ENCODE data around the gene MEAF6.
"Not testable (repeated sequence)": the region's sequence is repeated elsewhere in the genome, so short reads cannot be mapped to it uniquely, and the experiment has no call there.

Gene MEAF6

GRCh38 chr1:37514350-37515184, at the start of gene MEAF6:
MEAF6 (minus strand) TSS chr1:37514766; CDS start chr1:37514746, 20 bp downstream.
- DNase-seq (ENCODE audit: low spot score), result peak; percentile 84

DNA sequence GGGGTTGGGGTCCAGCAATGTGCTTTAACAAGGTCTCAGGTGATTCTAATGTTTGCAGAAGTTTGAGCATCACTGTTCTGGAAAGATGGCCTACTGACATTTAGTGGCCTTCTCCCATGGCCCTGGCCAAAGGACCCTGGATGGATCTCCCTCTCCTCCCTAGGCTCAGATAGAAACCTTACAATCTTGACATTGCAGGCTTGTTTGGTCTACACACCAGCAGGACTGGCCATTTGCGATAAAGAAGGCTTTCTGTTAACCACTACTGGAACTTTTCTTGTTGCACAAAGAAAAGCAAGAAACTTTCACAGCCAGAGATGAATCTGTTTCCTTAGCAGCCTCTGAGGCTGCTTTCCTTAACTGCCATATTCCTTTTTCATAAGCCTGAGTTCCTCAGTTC, 48.4 kb upstream of the MEAF6 start:
- DNase-seq (ENCODE audit: low spot score), result no peak

- peak; percentile 45 for DNase-seq (ENCODE audit: low spot score)
Measured at GRCh38 chr1:37561133-37562132, 46.9 kb upstream of the MEAF6 start.

- DNase-seq (ENCODE audit: low spot score), result no peak
Measured at GRCh38 chr1:37560401-37561132, 46.0 kb upstream of the MEAF6 start.

- DNase-seq (ENCODE audit: low spot score), result not testable (repeated sequence)
Measured at GRCh38 chr1:37559957-37560379, 45.4 kb upstream of the MEAF6 start.

- DNase-seq (ENCODE audit: low spot score), result no peak
Measured at GRCh38 chr1:37559080-37559479, 44.5 kb upstream of the MEAF6 start.

DNA sequence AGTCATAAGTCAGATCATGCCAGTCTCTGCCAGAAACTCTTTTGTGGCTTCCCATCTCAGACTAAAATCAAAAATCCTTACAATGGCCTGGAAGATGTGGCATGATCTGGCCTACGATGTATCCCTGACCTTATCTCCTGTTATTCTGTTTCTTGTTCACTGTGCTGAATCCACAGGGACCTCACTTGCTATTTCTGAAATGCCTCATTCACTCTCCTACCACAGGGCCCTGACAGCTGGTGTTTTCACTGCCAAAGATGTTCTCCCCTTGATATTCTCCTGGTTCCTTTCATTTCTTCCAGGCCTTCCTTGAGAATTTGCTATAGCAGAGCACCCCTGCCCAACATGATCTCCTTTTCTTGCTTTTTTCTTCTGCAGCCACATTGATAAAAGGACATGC, 43.8 kb upstream of the MEAF6 start:
- no peak for DNase-seq (ENCODE audit: low spot score)

DNA sequence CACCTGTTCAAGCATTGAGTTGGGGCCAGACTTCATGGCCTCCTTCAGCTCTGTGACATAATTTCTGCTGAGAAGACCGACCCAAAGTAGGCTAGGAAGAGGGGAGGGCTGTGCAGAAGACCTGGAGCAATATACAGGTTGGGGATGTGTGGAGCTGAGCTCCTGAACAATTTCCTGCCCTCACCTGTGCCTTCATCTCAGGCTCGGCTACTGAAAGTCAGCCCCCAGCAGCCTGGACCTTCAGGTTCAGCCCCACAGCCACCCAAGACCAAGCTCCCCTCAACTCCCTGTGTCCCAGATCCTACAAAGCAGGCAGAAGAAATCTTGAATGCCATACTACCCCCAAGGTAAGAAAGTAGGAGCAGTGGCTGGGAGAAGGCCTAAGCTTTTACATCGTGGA, 42.8 kb upstream of the MEAF6 start:
- no peak for DNase-seq (ENCODE audit: low spot score)

DNA sequence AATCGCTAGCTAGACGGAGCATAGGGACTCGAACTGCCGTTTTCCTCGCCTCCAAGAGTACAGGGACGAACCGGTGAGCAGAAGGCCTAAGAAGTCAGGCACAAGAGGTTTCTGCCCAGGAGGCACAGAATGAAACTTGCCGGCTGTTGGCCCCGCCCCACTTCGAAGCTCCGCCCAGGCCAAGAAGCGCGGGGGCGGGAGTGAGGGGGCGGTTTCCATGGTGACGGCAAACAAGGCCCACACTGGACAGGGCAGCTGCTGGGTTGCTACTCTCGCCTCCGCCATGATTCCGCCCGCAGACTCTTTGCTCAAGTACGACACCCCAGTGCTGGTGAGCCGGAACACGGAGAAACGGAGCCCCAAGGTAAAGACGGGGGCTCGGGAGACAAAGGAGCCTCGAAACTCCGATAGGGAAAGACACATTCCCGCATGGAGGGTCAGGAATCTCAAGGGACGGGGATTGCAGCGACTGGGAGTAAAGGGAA, 42.2 kb upstream of the MEAF6 start, which contains the start of gene DNALI1:
DNALI1 (plus strand) TSS at position 229 of the 485 bp plus-strand sequence; CDS start at position 284, 55 bp downstream.
- peak; percentile 33 for DNase-seq (ENCODE audit: low spot score)

GRCh38 chr1:37553927-37554808, 39.6 kb upstream of the MEAF6 start, which contains the start of gene SNIP1:
SNIP1 (minus strand) TSS chr1:37554293; CDS start chr1:37554229, 64 bp downstream.
- peak; percentile 94 for DNase-seq (ENCODE audit: low spot score)

DNA sequence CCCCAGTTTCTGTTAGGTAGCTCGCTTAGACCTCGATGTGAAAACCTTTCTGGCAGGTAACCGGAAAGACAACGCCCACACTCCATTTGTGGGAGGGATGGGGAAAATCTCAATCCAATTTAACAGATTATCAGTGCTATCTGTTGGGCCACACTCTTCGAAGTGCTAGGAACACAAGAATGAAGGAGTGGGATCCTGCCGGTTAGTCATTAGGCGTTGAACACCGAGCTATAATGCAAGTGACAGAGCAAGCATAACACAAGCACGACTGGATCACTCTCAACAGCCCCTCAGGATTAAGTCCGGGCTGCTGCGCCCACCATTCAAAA, 39.0 kb upstream of the MEAF6 start:
- DNase-seq (ENCODE audit: low spot score), result no peak

DNA sequence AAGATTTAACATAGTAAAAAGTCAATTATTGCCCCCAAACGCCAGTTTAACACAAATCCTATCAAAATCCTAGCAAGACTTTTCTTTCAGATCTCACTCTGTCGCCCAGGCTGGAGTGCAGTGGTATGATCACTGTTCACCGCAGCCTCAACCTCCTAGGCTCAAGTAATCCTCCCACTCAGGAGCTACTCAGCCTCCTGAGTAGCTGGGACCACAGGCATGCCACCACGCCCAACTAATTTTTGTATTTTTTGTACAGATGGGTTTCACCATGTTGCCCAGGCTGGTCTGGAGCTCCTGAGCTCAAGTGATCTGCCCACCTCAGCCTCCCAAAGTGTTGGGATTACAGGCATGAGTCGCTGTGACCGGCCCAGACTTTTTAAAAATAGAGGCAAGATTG, 34.8 kb upstream of the MEAF6 start:
- DNase-seq (ENCODE audit: low spot score), result no peak

GRCh38 chr1:37545019-37545418, 30.5 kb upstream of the MEAF6 start:
- DNase-seq (ENCODE audit: low spot score), result no peak

GRCh38 chr1:37544530-37544929, 30.0 kb upstream of the MEAF6 start:
- DNase-seq (ENCODE audit: low spot score), result no peak

- no peak for DNase-seq (ENCODE audit: low spot score)
Measured at GRCh38 chr1:37540036-37540785, 25.6 kb upstream of the MEAF6 start.

GRCh38 chr1:37539154-37539553, 24.6 kb upstream of the MEAF6 start:
- DNase-seq (ENCODE audit: low spot score), result not testable (repeated sequence)

DNA sequence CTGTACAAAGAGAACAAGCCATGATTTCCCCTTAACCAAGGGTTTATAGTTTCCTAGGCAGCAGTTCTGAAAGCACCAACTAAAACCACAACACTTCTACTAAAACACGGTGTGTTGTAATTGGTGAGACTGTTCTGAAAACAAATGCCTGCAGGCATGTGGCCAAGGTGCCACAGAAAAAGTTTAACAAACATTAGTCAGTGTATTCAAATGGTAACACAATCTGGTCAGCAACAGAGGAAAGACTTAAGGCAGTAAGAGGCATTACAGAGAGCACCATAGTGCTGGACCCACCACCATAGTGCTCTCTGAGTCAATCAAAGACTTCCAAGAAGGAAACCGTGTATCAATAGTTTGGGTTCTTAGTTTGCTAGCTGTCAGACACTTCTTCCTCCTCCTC, 22.8 kb upstream of the MEAF6 start:
- DNase-seq (ENCODE audit: low spot score), result no peak

DNA sequence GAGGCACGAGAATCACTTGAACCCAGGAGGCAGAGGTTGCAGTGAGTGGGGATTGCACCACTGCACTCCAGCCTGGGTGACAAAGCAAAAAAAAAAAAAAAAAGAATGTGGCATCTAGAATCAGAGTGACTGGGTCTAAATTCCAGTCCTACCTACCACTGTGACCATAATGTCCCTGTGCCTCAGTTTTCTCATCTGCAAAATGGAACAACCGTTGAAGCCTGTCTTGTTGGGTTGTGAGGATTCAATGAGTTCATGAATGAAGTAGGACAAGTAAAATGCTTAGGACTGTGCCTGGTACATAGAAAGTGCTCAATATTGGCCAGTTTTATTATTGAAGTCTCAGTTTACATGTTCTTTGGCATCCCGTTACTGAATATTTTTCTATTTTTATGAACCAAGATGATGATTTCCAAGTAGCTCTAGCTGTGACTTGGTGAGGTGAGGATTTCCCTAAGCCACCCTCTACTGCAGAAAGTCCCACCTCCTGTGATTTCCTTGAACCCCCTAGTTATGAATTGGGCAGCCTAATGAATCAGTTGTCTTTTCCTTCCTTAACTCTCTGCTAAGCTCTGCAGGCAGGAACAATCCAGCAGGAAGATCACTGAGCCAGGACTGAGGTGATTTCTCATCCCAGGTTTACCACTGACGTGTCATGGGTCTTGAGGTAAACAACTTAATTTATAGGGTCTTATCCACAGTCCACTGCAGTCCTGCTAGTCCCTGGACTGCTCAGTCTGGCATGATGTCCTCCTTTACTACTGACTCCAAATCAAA, 18.9 kb upstream of the MEAF6 start:
- no peak for DNase-seq (ENCODE audit: low spot score)
